GM19455 (cell line): ENCODE data around the gene WDFY3.

ENCODE experiments used
- ATAC-seq: cut with Tn5 transposase; IDR thresholded peaks from one replicate; pipeline ENCODE4 v1.9.1; 2021; ENCODE audit not compliant: unreplicated experiment

Gene WDFY3

DNA sequence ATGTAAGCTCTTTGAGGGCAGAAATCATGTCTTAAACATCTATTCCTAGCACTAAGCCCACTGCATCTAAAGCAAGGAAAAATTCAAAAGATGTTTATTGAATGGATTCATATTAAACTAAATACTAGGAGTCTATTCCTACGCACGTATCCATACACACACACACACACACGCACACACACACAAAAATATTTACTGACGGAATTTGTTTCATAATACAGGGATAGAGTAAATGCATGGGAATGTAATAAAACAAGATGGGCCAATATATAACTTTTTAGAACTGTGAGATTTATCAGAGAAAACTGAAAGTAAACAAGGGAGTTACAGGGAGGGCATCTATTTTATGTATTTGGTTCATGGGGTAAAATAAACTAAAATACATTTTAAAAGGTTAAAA, 57.6 kb downstream of the WDFY3 start:
- ATAC-seq: no peak

- no peak for ATAC-seq
Measured at GRCh38 chr4:84907145-84907544, 59.3 kb downstream of the WDFY3 start.

DNA sequence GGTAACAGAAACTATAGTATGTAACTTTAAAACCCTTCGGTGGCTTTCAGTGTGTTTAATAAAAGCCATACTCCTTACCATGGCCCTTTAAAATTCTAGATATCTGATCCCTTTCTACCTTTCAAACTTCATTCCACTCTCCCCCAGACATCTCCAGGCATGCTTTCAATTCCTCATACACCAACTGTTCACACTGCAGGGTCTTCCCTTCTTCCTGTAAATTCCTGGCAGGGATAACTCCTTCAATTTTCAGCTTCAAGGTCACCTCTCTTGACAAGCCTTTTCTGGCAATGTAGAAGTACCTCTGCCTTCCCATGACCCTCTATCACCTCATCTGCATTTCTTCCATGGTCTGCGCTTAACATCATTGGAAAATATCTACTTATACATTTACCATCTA, 60.8 kb downstream of the WDFY3 start:
- ATAC-seq: no peak

- ATAC-seq: no peak
Measured at GRCh38 chr4:84901740-84902281, 64.7 kb downstream of the WDFY3 start.

- ATAC-seq: no peak
Measured at GRCh38 chr4:84901173-84901572, 65.3 kb downstream of the WDFY3 start.

DNA sequence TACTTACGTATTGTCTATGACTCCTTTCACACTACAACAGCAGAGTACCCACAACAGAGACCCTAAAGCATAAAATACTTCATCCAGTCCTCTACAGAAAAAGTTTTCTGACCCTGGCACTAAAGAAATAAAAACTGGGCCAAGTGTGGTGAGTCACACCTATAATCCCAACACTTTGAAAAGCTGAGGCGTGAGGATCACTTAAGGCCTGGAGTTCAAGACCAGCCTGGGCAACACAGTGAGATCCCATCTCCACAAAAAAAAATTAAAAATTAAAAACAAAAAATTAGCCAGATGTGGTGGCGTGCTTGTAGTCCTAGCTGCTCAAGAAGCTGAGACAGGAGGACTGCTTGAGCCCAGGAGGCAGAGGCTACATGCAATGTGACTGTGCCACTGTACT, 66.9 kb downstream of the WDFY3 start:
- no peak for ATAC-seq

DNA sequence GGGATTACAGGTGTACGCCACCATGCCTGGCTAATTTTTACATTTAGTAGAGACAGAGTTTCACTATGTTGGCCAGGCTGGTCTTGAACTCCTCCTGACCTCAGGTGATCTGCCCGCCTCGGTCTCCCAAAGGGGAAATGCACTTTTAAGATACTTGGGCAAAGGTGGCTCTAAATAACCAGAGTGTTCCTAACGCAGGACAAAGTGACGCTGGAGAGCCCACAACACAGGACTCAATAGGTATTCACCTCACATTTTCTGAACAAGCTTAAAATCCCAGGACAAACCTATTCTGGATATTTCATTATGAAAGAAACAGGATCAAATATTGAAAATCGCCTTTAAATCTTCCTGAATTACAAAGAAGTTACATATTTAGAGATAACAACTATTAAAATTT, 69.0 kb downstream of the WDFY3 start:
- no peak for ATAC-seq

- ATAC-seq: no peak
Measured at GRCh38 chr4:84895283-84895682, 71.2 kb downstream of the WDFY3 start.

GRCh38 chr4:84894621-84895020, 71.9 kb downstream of the WDFY3 start:
- ATAC-seq: no peak

DNA sequence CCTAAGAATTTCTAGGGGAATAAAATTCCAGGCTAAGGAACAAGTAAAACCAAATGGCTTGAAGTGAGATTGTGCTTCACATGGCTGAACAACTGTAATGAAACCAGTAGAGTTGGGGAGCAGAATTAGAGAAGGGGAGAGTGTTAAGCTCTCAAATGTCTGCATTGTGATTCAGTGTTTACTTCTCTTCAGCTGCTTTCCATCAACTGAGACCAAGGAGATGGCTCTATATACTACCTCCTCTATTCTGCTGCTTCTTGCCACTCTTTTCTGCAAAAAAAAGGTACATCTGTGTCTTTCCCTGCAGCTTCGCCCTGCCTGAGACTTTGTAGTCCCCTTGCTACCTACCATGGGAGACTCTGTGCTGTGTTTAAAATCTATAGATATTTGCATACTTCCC, 73.5 kb downstream of the WDFY3 start:
- ATAC-seq: no peak

DNA sequence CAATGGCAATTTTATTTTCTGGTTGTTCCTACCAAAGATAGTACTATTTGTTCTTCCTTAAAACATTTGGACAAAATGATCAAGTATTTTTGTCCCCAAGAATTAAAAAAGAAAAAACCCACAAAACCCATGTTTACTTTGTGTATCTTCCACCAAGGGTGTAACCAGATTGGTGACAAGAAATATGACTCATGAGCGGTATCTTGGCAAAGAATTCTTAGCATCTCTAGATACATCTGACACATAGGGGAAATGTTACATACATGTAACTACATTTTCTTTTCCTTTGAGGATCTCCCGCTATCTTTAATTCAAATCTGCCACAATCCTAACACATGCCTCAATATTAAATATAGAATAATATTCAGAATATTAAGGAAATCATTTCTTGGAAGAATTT, 78.7 kb downstream of the WDFY3 start:
- ATAC-seq: no peak

DNA sequence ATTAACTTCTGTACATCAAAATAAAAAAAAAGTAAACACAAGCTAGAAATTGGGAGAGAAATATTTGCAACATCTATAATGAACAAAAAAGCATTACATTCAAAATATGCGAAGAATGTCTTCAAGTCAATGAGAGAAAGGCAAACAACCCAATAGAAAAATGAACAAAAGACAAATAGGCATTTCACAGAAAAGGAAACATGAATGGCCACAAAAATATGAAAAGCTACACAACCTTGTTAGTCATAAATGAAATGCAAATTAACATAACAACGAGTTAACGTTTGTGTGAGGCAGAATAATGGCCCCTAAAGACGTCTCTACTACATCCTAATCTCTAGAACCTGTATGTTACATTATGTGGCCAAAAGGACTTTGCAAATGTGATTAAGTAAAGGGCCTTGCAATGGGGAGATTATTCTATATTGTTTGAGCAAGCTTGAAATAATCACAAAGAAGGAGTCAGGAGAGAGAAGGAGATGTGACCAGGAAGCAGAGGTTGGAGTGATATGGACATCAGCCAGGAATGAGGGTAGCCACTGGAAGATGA, 86.8 kb downstream of the WDFY3 start:
- ATAC-seq: no peak

DNA sequence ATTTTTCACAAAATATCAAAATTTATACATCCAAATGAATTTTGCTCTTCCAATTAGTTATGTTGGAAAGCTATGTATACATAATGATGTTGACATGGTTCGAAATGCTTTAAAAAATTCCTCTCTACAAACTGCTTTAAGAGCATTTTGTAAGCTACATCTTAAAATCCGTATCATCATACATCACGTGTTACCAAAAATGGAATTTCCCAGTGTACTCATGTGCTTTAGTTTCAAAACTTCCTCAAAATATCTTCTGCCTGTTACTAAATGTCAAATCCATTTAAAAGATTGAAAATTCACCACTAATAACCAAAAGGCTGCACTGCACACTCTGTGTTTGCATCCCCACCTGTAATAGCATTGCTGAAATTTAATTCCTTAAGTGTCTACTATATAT, 87.9 kb downstream of the WDFY3 start:
- no peak for ATAC-seq

- no peak for ATAC-seq
Measured at GRCh38 chr4:84878090-84878489, 88.4 kb downstream of the WDFY3 start.

DNA sequence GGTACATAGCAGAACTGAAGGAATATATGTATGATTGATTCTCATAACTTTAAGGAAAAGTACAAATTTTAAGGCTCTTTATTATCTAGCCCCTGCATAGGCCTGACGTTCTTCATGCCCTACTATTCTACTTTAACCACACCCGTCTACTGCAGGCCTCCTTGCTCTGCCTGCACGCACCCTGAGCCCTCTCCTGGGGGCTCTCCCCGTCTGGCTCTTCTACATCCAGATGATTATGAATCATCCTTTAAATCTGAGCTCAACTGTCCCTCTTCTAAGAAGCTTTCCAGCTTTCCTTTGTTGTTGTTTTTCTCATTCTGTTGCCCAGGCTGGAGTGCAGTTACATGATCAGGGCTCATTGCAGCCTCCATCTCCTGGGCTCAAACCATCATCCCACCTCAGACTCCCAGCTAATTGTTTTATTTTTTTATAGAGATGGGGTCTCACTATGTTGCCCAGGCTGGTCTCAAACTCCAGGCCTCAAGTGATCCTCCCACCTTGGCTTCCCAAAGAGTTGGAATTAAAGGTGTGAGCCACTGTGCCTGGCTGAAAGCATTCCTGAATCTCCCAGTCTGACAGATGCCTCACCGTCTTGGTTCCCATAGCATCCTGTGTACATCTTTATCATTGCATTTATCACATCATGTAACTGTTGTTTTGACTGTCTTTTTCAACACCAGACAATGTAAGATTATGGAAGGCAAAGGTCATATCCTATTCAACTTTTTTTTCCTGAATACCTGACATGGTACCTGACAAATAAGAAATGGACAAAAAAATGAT, 89.2 kb downstream of the WDFY3 start:
- ATAC-seq: no peak

- ATAC-seq: no peak
Measured at GRCh38 chr4:84875636-84876371, 90.7 kb downstream of the WDFY3 start.

GRCh38 chr4:84874619-84875018, 91.9 kb downstream of the WDFY3 start:
- ATAC-seq: no peak

- ATAC-seq: no peak
Measured at GRCh38 chr4:84870398-84871163, 95.9 kb downstream of the WDFY3 start.

DNA sequence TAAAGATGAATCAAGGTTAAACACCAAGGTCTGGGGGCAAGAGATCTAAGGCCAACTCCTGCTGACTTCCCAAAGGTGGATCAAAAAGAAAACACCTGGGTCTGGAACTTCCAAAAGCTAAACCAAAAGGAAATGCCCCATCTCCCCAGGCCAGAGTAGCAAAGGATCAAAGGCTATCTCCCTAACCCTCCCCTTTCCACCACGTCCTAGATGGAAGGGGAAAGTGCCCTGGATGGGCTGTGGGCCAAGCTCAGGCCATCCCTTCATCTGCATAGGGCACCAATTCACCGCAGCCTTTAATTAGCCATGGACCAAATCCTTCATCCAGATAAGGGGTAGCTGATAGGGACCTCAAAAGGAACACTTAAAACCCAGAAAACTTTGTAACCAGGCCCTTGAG, 100.2 kb downstream of the WDFY3 start:
- ATAC-seq: no peak

GRCh38 chr4:84865600-84865999, 100.9 kb downstream of the WDFY3 start:
- ATAC-seq: no peak

DNA sequence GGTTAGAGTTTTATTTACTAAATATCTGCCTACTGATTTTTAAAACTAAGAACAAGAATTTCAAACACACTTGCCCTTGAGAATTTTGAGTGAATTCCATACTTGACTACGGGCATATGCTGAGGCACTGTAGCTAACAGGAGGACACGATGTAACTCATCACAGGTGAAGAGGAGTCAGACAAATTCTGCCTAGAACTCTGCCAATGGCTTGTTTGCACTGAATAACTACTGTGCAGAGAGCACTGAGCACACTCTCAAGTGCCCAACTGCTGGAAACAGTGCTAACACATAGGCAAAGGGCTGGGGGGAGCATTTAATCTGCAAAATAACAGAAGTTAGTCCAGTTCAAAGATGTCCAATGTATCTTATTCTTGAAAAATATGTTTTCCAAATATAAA, 104.4 kb downstream of the WDFY3 start:
- no peak for ATAC-seq
